ENCODE measurements around the gene TSNAXIP1. TPM values are rescaled to one million over a fixed set of nuclear protein-coding genes. Genes with fewer than 3 reads are reported as not detected.

TSNAXIP1 gene
- total RNA-seq, 2 experiments from 2014 or later, result 0.52 to 0.61 TPM

- Mint-ChIP-seq H3K27me3 (no peaks in the 10 kb centered on the region), H3K9me3 (no peaks in the 10 kb centered on the region), H3K36me3 (ENCODE audit: low read depth) (peaks cover 28% of the 10 kb centered on the region), H3K27ac (peak overlapping the region; percentile 95), H3K4me3 (peak overlapping the region; percentile 98), H3K4me1 (ENCODE audit: low read depth) (peaks cover 46% of the 10 kb centered on the region)
- DNase-seq (peak; percentile 41 to 90 (median 63)), ATAC-seq (ENCODE audit: poor library complexity) (peak; percentile 26)
- H3K4me3 ChIP-seq (ENCODE audit: low read length), result peak overlapping the region; percentile 80
- no peaks in the 10 kb centered on the region for H3K27me3 ChIP-seq (ENCODE audit: control insufficient read depth in 1 of 2, insufficient read depth in 2 of 2, low read length in 2 of 2)
- intact Hi-C loops (cut with DNase I, micrococcal nuclease), result loop anchor here (1.0 to 10.0 kb wide), 3 partner anchors 50 to 618 kb away; partner anchors contain the start of genes PSKH1 (in 1 of the 2), PSMB10 (in 1 of the 2) and TMEM208 (in 1 of the 2)
- TF ChIP-seq CTCF (IDR thresholded peaks at IDR 0.05), result peak; percentile 29
- H3K36me3 ChIP-seq (ENCODE audit: insufficient read depth, low read length), result peaks cover 9% of the 10 kb centered on the region
- CTCF ChIA-PET, result interaction anchor here (0.8 to 4.9 kb wide), 6 partner anchors 9 to 41 kb away, joined by 3 to 41 read pairs (median 4); partner anchors contain the start of gene EDC4
- POLR2A ChIA-PET, result interaction anchor here (0.7 to 2.6 kb wide), 10 partner anchors 9 to 242 kb away, joined by 3 to 18 read pairs (median 7); partner anchors contain the start of genes EDC4, NFATC3, PSMB10 and RANBP10
- peak overlapping the region; percentile 65 to 79 for H3K27ac ChIP-seq (ENCODE audit: low read depth in 1 of 2, low read length in 2 of 2)
- H3K9me3 ChIP-seq (ENCODE audit: control insufficient read depth in 1 of 2, insufficient read depth in 1 of 2, low read length in 2 of 2), result no peaks in the 10 kb centered on the region
- H3K4me1 ChIP-seq (ENCODE audit: insufficient read depth, low read length), result peaks cover 57% of the 10 kb centered on the region
Observed at GRCh38 chr16:67842509-67843342, 36.0 kb downstream of the TSNAXIP1 start.

GRCh38 chr16:67843343-67843765, 36.7 kb downstream of the TSNAXIP1 start:
- Mint-ChIP-seq H3K9me3 (no peaks in the 10 kb centered on the region), H3K27ac (peak overlapping the region; percentile 95), H3K27me3 (no peaks in the 10 kb centered on the region), H3K36me3 (ENCODE audit: low read depth) (peaks cover 30% of the 10 kb centered on the region), H3K4me1 (ENCODE audit: low read depth) (peaks cover 51% of the 10 kb centered on the region), H3K4me3 (peak overlapping the region; percentile 98)
- Histone ChIP-seq H3K27me3 (ENCODE audit: control insufficient read depth in 1 of 2, insufficient read depth in 2 of 2, low read length in 2 of 2) (no peaks in the 10 kb centered on the region), H3K36me3 (ENCODE audit: insufficient read depth, low read length) (peaks cover 9% of the 10 kb centered on the region), H3K27ac (ENCODE audit: low read depth in 1 of 2, low read length in 2 of 2) (peak overlapping the region; percentile 65 to 79), H3K9me3 (ENCODE audit: control insufficient read depth in 1 of 2, insufficient read depth in 1 of 2, low read length in 2 of 2) (no peaks in the 10 kb centered on the region), H3K4me3 (ENCODE audit: low read length) (peak overlapping the region; percentile 80), H3K4me1 (ENCODE audit: insufficient read depth, low read length) (peaks cover 64% of the 10 kb centered on the region)
- POLR2A ChIA-PET, result interaction anchor here (0.7 to 2.6 kb wide), 10 partner anchors 9 to 242 kb away, joined by 3 to 18 read pairs (median 7); partner anchors contain the start of genes EDC4, NFATC3, PSMB10 and RANBP10
- intact Hi-C loops (cut with DNase I, micrococcal nuclease), result loop anchor here (5.0 to 10.0 kb wide), 2 partner anchors 49 to 619 kb away; partner anchors contain the start of genes PSKH1 (in 1 of the 2) and TMEM208 (in 1 of the 2)
- DNase-seq (no peak), ATAC-seq (ENCODE audit: poor library complexity) (no peak)
- CTCF ChIA-PET, result interaction anchor here (0.8 to 4.9 kb wide), 6 partner anchors 10 to 40 kb away, joined by 3 to 41 read pairs (median 4); partner anchors contain the start of gene EDC4
- TF ChIP-seq CTCF (IDR thresholded peaks at IDR 0.05), result peak; percentile 1

- DNase-seq, result no peak
- H3K27me3 ChIP-seq (ENCODE audit: control insufficient read depth in 1 of 2, insufficient read depth in 2 of 2, low read length in 2 of 2), result no peaks in the 10 kb centered on the region
- ChIA-PET POLR2A (interaction anchor here (0.6 to 2.6 kb wide), 6 partner anchors 11 to 464 kb away, joined by 3 to 18 read pairs (median 7); partner anchors contain the start of genes PSMB10, RANBP10 and TSNAXIP1), CTCF (interaction anchor here (1.2 to 4.9 kb wide), 3 partner anchors 11 to 39 kb away, joined by 4 to 41 read pairs (median 5); no protein-coding TSS in a partner anchor)
- no peak overlapping the region for H3K4me3 ChIP-seq (ENCODE audit: low read length)
- peaks cover 55% of the 10 kb centered on the region for H3K4me1 Mint-ChIP-seq (ENCODE audit: low read depth)
- H3K9me3 Mint-ChIP-seq, result no peaks in the 10 kb centered on the region
- H3K36me3 ChIP-seq (ENCODE audit: insufficient read depth, low read length), result peaks cover 12% of the 10 kb centered on the region
- ATAC-seq (ENCODE audit: poor library complexity), result no peak
- no peaks in the 10 kb centered on the region for H3K27me3 Mint-ChIP-seq
- no peak for TF ChIP-seq CTCF (IDR thresholded peaks at IDR 0.05)
- no peaks in the 10 kb centered on the region for H3K9me3 ChIP-seq (ENCODE audit: control insufficient read depth in 1 of 2, insufficient read depth in 1 of 2, low read length in 2 of 2)
- H3K4me1 ChIP-seq (ENCODE audit: insufficient read depth, low read length), result peaks cover 71% of the 10 kb centered on the region
- H3K36me3 Mint-ChIP-seq (ENCODE audit: low read depth), result peaks cover 30% of the 10 kb centered on the region
- intact Hi-C loops (cut with DNase I, micrococcal nuclease), result loop anchor here (5.0 to 10.0 kb wide), 2 partner anchors 48 to 620 kb away; partner anchors contain the start of genes PSKH1 (in 1 of the 2) and TMEM208 (in 1 of the 2)
- peak overlapping the region; percentile 95 for H3K27ac Mint-ChIP-seq
- peak overlapping the region; percentile 98 for H3K4me3 Mint-ChIP-seq
- peak overlapping the region; percentile 65 to 79 for H3K27ac ChIP-seq (ENCODE audit: low read depth in 1 of 2, low read length in 2 of 2)
Observed at GRCh38 chr16:67844497-67844896, 37.8 kb downstream of the TSNAXIP1 start.

All from CD4-positive, alpha-beta T cell (primary cell).